Fibroblast of lung (primary cell): ENCODE data around the gene ISG20. TPM values are rescaled to one million over a fixed set of nuclear protein-coding genes. Genes with fewer than 3 reads are reported as not detected.

Source experiments
- DNase-seq, 2 donors: peaks; one replicate each; pipeline versions ENCODE4 v3.0.0 to v3.0.0-alpha.2; 2010; ENCODE audit warnings: low read depth in 2 of 2
- H2AFZ ChIP-seq: 2 replicates; pipeline ENCODE4 v1.5.1; 2012; ENCODE audit warnings: low read length, control low read depth, inconsistent platforms
- H3K27ac ChIP-seq: 2 replicates; pipeline ENCODE4 v1.5.1; 2011; ENCODE audit warnings: low read length, control low read depth; ENCODE audit not compliant: insufficient read depth
- H3K27me3 ChIP-seq: 2 replicates; pipeline ENCODE4 v1.5.1; 2011; ENCODE audit warnings: mild to moderate bottlenecking, low read length; ENCODE audit not compliant: control insufficient read depth, insufficient read depth
- H3K36me3 ChIP-seq: 2 replicates; pipeline ENCODE4 v1.5.1; 2011; ENCODE audit warnings: low read length; ENCODE audit not compliant: control insufficient read depth, insufficient read depth
- H3K4me1 ChIP-seq: 2 replicates; pipeline ENCODE4 v1.5.1; 2011; ENCODE audit warnings: low read length; ENCODE audit not compliant: control insufficient read depth, insufficient read depth; ENCODE audit errors: extremely low read depth
- H3K4me2 ChIP-seq: 2 replicates; pipeline ENCODE4 v1.5.1; 2011; ENCODE audit warnings: low read length, control low read depth; ENCODE audit not compliant: insufficient read depth; ENCODE audit errors: extremely low read depth
- H3K4me3 ChIP-seq, 4 experiments: fragments of 200-600 bp in 1 of 4; sonication (generic) in 1 of 4; replicated peaks in 1 of 4; 2 replicates each; pipeline ENCODE4 v1.5.1; 2011 to 2016; ENCODE audit warnings: low read length in 4 of 4, low read depth in 3 of 4, mild to moderate bottlenecking in 3 of 4, control low read depth in 2 of 4, inconsistent platforms in 1 of 4, mixed read lengths in 1 of 4; ENCODE audit not compliant: insufficient read depth in 1 of 4; ENCODE audit errors: control extremely low read depth in 1 of 4
- H3K79me2 ChIP-seq: 2 replicates; pipeline ENCODE4 v1.5.1; 2012; ENCODE audit warnings: mild to moderate bottlenecking, low read length, inconsistent platforms; ENCODE audit not compliant: control insufficient read depth, insufficient read depth
- H3K9ac ChIP-seq: 2 replicates; pipeline ENCODE4 v1.5.1; 2011; ENCODE audit warnings: mild to moderate bottlenecking, low read length, control low read depth; ENCODE audit not compliant: insufficient read depth
- H3K9me3 ChIP-seq: 2 replicates; pipeline ENCODE4 v1.5.1; 2012; ENCODE audit warnings: low read depth, low read length; ENCODE audit not compliant: control insufficient read depth, insufficient read depth
- H4K20me1 ChIP-seq: 2 replicates; pipeline ENCODE4 v1.5.1; 2011; ENCODE audit warnings: low read length; ENCODE audit not compliant: control insufficient read depth, insufficient read depth; ENCODE audit errors: extremely low read depth
- CTCF ChIP-seq, 2 donors: IDR thresholded peaks in 1 of 2; conservative IDR thresholded peaks in 1 of 2; 1 replicate in 1 of 2; 2 replicates in 1 of 2; pipeline ENCODE4 v1.5.1; 2011 to 2012; ENCODE audit warnings: low read length in 2 of 2, control low read depth in 1 of 2, inconsistent platforms in 1 of 2, low read depth in 1 of 2, mild to moderate bottlenecking in 1 of 2
- EZH2 ChIP-seq: IDR thresholded peaks from 2 replicates; pipeline ENCODE4 v1.5.1; 2012; ENCODE audit warnings: low read length, control low read depth, mild to moderate bottlenecking; ENCODE audit errors: missing control alignments
- polyA plus RNA-seq, 2 donors: library from polyadenylated mRNA; depleted of rRNA in 1 of 2; stranded (reverse) in 1 of 2; unstranded in 1 of 2; fragments of >200 nt; gene quantifications; 2 replicates each; pipeline ENCODE4 v1.2.1, GENCODE V29; 2011 to 2012; ENCODE audit warnings: missing spikeins in 1 of 2
- total RNA-seq: library from RNA; depleted of rRNA; stranded (reverse); fragments of >200 nt; gene quantifications from 2 replicates; pipeline ENCODE4 v1.2.1, GENCODE V29; 2014

Gene ISG20
- total and polyA plus RNA-seq, 2 donors (not counting 1 experiment from before 2014, with no cell fraction given) = 2.2 to 3.0 TPM

DNA sequence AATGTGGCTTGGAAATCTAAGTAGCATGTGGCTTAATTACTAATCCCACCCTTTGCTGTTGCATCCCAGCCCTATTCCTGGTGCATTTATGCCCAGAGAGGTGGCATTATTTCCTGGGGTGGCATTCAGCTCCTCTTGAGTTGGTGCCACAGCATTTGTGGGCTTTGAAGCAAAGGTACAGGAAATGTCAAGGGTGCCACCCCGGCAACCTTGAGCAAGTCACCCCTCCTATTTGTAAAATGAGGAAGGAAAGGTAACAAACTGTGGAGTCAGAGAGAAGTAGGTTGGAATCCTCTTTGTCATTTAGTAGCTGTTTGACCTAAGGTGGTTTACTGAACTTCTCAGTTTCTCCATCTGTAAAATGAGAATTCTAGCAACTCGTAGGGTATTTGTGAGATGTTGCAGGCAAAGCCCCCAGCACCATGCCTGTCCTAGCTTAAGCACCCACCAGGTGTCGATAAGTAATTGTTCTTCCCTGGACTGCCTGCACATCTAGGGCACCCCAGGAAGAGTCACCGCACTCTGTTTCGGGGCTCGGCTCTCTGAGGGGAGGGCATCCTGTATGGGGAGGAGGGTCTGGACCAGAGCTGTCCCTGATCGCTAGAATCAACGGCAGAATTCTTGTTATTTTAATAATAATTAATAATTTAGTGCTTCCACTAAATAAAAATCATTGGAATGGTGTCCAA, 17.1 kb downstream of the ISG20 start:
- no peak overlapping the region for H2AFZ ChIP-seq
- no peaks in the 10 kb centered on the region for H3K79me2 ChIP-seq
- H3K27me3 ChIP-seq = no peaks in the 10 kb centered on the region
- H3K4me1 ChIP-seq = no peaks in the 10 kb centered on the region
- no peak overlapping the region for H3K4me2 ChIP-seq
- H3K9ac ChIP-seq = no peak overlapping the region
- H3K9me3 ChIP-seq = no peaks in the 10 kb centered on the region
- H3K36me3 ChIP-seq = no peaks in the 10 kb centered on the region
- TF ChIP-seq EZH2 (no peak), CTCF (conservative IDR thresholded peaks at IDR 0.05 in 1 of 2, IDR thresholded peaks at IDR 0.05 in 1 of 2; ENCODE audit: low read depth in 1 of 2, low read length in 2 of 2) (no peak)
- no peak overlapping the region for H3K27ac ChIP-seq
- no peak overlapping the region for H3K4me3 ChIP-seq
- H4K20me1 ChIP-seq = no peaks in the 10 kb centered on the region
- no peak for DNase-seq

- Histone ChIP-seq H2AFZ (no peak overlapping the region), H3K4me3 (no peak overlapping the region), H4K20me1 (no peaks in the 10 kb centered on the region), H3K79me2 (no peaks in the 10 kb centered on the region), H3K9me3 (no peaks in the 10 kb centered on the region), H3K27ac (no peak overlapping the region), H3K27me3 (no peaks in the 10 kb centered on the region), H3K4me1 (no peaks in the 10 kb centered on the region), H3K9ac (no peak overlapping the region), H3K36me3 (no peaks in the 10 kb centered on the region), H3K4me2 (no peak overlapping the region)
- DNase-seq = no peak
- TF ChIP-seq CTCF (conservative IDR thresholded peaks at IDR 0.05 in 1 of 2, IDR thresholded peaks at IDR 0.05 in 1 of 2; ENCODE audit: low read depth in 1 of 2, low read length in 2 of 2) (no peak), EZH2 (no peak)
Measured at GRCh38 chr15:88656760-88657221, 18.0 kb downstream of the ISG20 start.

DNA sequence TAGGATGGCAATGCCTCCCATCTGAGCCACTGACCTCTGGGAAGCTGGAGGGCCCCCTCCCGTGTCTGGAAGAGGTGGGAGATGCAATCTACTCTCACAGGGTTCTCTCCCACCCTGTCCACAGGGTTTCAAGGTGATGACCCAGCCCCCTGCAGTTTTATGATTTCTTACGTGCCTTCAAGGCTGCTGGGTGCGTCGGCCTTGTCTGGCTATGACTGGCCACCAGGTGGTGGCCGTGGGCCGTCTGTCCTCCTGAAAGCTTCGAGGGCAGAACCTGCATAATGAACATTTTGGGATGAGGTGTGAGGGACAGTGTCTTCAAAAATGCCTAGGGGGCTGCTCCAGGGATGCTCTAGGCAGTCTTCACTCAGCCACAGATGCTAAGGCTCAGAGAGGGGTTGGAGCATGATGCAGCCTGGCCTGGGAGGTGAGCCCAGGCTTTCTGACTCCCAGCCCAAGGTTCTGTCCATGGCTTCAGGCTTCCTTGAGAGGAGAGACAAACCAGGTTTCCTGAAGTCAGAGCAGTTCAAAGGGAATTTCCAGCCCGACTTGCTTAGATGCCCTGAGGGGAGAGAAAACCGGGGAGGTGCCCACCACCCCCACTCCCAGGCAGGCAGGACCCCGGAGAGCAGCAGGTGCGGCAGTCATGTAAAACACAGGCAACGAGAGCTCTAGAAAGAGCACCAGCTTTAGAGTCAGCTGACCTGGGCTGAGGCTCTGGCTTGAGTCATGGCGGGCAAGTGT, 18.7 kb downstream of the ISG20 start:
- Histone ChIP-seq H3K4me2 (no peak overlapping the region), H3K9ac (no peak overlapping the region), H3K9me3 (no peaks in the 10 kb centered on the region), H3K27me3 (no peaks in the 10 kb centered on the region), H4K20me1 (no peaks in the 10 kb centered on the region), H3K4me1 (no peaks in the 10 kb centered on the region), H3K79me2 (no peaks in the 10 kb centered on the region), H3K27ac (no peak overlapping the region), H3K4me3 (no peak overlapping the region), H3K36me3 (no peaks in the 10 kb centered on the region), H2AFZ (no peak overlapping the region)
- TF ChIP-seq EZH2 = no peak
- peak; percentile 83 to 85 for TF ChIP-seq CTCF (conservative IDR thresholded peaks at IDR 0.05 in 1 of 2, IDR thresholded peaks at IDR 0.05 in 1 of 2; ENCODE audit: low read depth in 1 of 2, low read length in 2 of 2)
- DNase-seq = peak; percentile 36 to 57
